Stimulated activated CD8-positive, alpha-beta memory T cell treated with anti-CD3 and anti-CD28 coated beads, Interleukin-12 subunit alpha, Interleukin-12 subunit beta, amount 100 ng/mL, for 1 hour (primary cell): ENCODE measurements around the gene MRPS7.

Experiments used
- DNase-seq: peaks from one replicate; pipeline ENCODE4 v3.0.0-alpha.2; 2020; ENCODE audit warnings: low read depth

MRPS7 gene

GRCh38 chr17:75261336-75262111 is at the start of gene MRPS7, which contains the start of gene GGA3:
Gene MRPS7, plus strand, starts transcription at chr17:75261879. Its CDS starts 22 bp downstream, at chr17:75261901.
Gene GGA3, minus strand, starts transcription at chr17:75261606. Its CDS starts 19 bp downstream, at chr17:75261587.
- DNase-seq, result peak; percentile 89

GRCh38 chr17:75218131-75218530 is 43.5 kb upstream of the MRPS7 start:
- no peak for DNase-seq

GRCh38 chr17:75219815-75220214 is 41.9 kb upstream of the MRPS7 start:
- DNase-seq, result no peak

- DNase-seq, result no peak
Observed at GRCh38 chr17:75225016-75225415, 36.7 kb upstream of the MRPS7 start.

GRCh38 chr17:75227729-75228128 is 34.0 kb upstream of the MRPS7 start:
- DNase-seq, result no peak

GRCh38 chr17:75228305-75228704 is 33.4 kb upstream of the MRPS7 start:
- no peak for DNase-seq

GRCh38 chr17:75228847-75229246 is 32.8 kb upstream of the MRPS7 start:
- no peak for DNase-seq

GRCh38 chr17:75231071-75231470 is 30.6 kb upstream of the MRPS7 start:
- no peak for DNase-seq

GRCh38 chr17:75231741-75232464 is 29.8 kb upstream of the MRPS7 start:
- DNase-seq, result no peak

GRCh38 chr17:75232786-75233185 is 28.9 kb upstream of the MRPS7 start:
- no peak for DNase-seq

GRCh38 chr17:75237100-75238014 is 24.3 kb upstream of the MRPS7 start:
- DNase-seq, result no peak

- DNase-seq, result no peak
Observed at GRCh38 chr17:75238020-75238580, 23.6 kb upstream of the MRPS7 start.

- peak; percentile 32 for DNase-seq
Observed at GRCh38 chr17:75238684-75239191, 22.9 kb upstream of the MRPS7 start.

- DNase-seq, result no peak
Observed at GRCh38 chr17:75239214-75239613, 22.5 kb upstream of the MRPS7 start.

GRCh38 chr17:75239778-75240393 is 21.8 kb upstream of the MRPS7 start:
- no peak for DNase-seq

- no peak for DNase-seq
Observed at GRCh38 chr17:75240394-75241142, 21.1 kb upstream of the MRPS7 start.

GRCh38 chr17:75241143-75241430 is 20.6 kb upstream of the MRPS7 start:
- no peak for DNase-seq

GRCh38 chr17:75241502-75241901 is 20.2 kb upstream of the MRPS7 start:
- DNase-seq, result no peak

GRCh38 chr17:75241996-75242460 is 19.7 kb upstream of the MRPS7 start:
- DNase-seq, result no peak

GRCh38 chr17:75242461-75243042 is 19.1 kb upstream of the MRPS7 start:
- DNase-seq, result no peak
